Hematopoietic multipotent progenitor cell (in vitro differentiated cells): ENCODE measurements around the gene ABRAXAS1. TPM values are rescaled to one million over a fixed set of nuclear protein-coding genes. Genes with fewer than 3 reads are reported as not detected.
"Not testable (repeated sequence)": the region's sequence is repeated elsewhere in the genome, so short reads cannot be mapped to it uniquely, and the experiment has no call there.

Experiments
- DNase-seq, 3 donors: peaks; one replicate each; pipeline ENCODE4 v3.0.0-alpha.2; 2011 to 2015; ENCODE audit warnings: low read depth in 2 of 3, low spot score in 2 of 3
- total RNA-seq: library from RNA; depleted of rRNA; stranded (reverse); fragments of >200 nt; gene quantifications from one replicate; pipeline ENCODE4 v1.2.3, GENCODE V29; 2012

The ABRAXAS1 gene
- total RNA-seq: 14.5 TPM

GRCh38 chr4:83484500-83485461, at the start of gene ABRAXAS1:
Gene ABRAXAS1, minus strand, starts transcription at chr4:83485100. Its CDS starts 28 bp downstream, at chr4:83485072.
- peak; percentile 91 to 97 (median 94) for DNase-seq

GRCh38 chr4:83527671-83528070, 42.8 kb upstream of the ABRAXAS1 start:
- no peak for DNase-seq

GRCh38 chr4:83522239-83522638, 37.3 kb upstream of the ABRAXAS1 start:
- no peak for DNase-seq

DNA sequence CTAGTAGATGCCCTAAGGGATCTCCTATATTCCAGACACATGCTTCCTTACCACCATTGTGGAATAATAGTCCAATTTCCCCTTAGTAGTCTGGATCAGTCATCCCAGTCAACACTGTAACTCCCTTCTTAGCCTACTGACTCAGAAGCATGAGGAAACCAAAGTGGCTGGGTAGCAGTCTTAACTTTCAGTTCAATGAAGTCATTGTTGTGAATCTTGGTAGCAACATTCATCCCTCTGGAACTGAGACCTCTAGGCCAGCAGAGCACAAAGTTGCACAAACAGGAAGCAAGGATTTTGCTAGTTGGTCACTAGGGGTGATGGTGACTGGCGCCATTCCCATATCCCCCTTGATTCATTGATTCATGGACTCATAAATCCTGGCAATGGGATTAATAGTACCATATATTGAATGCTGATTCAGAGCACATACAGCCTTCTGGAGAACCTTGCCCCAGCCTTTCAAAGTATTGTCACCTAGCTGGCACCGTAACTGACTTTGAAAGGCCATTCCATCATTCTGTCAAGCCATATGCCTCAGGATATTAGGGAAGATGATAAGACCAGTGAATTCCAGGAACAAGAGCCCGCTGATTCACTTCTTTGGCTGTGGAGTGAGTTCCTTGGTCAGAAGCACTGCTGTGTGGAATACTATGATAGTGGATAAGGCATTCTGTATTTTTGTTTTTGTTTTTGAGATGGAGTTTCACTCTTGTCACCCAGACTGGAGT, 31.3 kb upstream of the ABRAXAS1 start:
- no peak for DNase-seq

- no peak for DNase-seq
Measured at GRCh38 chr4:83510442-83510841, 25.5 kb upstream of the ABRAXAS1 start.

GRCh38 chr4:83509156-83509585, 24.3 kb upstream of the ABRAXAS1 start:
- peak in 2 of 3 donors; percentile 54 to 80 for DNase-seq

DNA sequence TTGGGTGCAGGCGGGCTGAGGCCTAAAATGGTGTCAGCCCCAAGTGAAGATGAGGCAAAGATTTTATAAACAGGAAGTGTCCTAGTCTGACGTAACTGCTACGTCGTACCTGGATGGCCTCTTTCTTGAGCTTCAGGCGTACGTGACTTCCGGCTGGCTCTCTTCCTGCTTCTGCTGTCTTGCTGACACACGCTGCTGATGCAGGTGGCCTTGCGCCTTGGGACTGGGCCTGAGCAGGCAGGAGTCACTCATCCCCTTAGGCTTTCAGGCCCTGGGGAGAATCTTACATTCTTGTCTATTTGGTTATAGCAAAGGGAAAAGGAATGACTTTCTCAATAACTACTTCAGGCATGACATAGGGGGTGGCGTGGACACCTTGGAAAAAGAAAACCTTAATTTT, 20.1 kb upstream of the ABRAXAS1 start:
- no peak for DNase-seq

GRCh38 chr4:83504503-83504902, 19.6 kb upstream of the ABRAXAS1 start:
- no peak for DNase-seq

- DNase-seq: no peak
Measured at GRCh38 chr4:83503974-83504373, 19.1 kb upstream of the ABRAXAS1 start.

- DNase-seq: not testable (repeated sequence)
Measured at GRCh38 chr4:83501671-83502070, 16.8 kb upstream of the ABRAXAS1 start.

DNA sequence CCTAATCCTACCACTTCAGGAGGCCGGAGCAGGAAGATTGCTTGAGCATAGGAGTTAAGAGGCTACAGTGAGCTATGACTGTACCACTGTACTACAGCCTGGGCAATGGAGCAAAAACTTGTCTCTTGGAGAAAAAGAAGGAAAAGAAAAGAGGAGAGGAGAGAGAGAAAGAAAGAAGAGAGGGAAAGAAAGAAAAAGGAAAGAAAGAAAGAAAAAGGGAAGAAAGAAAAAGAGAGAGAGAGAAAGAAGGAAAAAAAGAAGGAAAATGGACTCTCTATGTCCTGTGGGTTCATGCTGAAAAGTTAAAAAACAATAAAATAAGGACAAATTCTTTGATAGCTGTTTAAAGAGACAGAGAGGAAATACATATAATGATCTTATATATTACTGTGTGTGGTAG, 13.3 kb upstream of the ABRAXAS1 start:
- DNase-seq: no peak

GRCh38 chr4:83496085-83496917, 11.4 kb upstream of the ABRAXAS1 start:
- not testable (repeated sequence) for DNase-seq

DNA sequence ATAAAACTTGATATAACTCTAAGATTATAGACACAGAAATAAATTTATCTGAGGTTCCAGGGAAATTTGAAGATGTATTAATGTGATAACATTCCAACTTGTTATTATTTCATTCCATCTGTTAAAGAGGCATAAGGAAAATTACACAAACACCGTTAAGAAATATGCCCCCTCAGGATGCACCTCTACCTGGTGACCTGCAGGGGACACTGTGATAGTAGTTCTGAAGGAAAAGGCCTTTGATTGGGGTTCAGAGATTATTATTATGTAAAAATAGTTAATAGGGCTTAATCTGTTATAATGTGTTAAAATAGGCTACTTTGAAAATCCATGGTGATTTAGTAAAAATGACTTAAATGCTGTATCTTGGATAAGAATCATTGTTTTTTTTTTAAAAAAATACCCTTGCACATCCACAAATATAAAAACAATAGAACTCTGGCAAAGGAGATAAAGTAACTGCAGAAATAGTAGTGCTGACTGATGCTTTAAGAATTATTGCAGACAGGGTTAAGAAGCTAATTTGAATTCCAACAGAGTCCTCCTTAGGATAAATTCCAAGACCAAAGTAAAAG, 6.1 kb upstream of the ABRAXAS1 start:
- DNase-seq: peak in 2 of 3 donors; percentile 29 to 46

GRCh38 chr4:83489711-83490326, 4.9 kb upstream of the ABRAXAS1 start:
- DNase-seq: no peak

GRCh38 chr4:83486457-83487129, 1.7 kb upstream of the ABRAXAS1 start:
- DNase-seq: no peak

DNA sequence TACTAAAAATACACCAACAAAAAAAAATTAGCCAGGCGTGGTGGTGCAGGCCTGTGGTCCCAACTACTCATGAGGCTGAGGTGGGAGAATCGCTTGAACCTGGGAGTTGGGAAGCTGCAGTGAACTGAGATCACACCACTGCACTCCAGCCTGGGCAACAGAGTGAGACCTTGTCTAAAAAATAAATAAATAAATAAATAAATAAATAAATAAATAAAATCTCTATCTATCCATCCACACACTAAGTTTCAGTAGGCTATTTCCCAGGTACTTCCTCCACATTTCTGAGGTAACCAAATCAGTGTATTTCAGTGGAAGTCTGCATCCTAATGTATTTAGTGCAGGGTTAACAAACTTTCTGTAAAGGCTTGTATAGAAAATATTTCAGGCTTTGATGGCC, 10.9 kb downstream of the ABRAXAS1 start:
- no peak for DNase-seq

- DNase-seq: no peak
Measured at GRCh38 chr4:83473423-83473822, 11.5 kb downstream of the ABRAXAS1 start.

GRCh38 chr4:83456184-83456501, 28.8 kb downstream of the ABRAXAS1 start:
- DNase-seq: no peak
